Bronchial epithelial cell (primary cell): Measurements from ENCODE around the gene RAG1. TPM values are rescaled to one million over a fixed set of nuclear protein-coding genes. Genes with fewer than 3 reads are reported as not detected.

Experiments used
- DNase-seq: peaks from one replicate; pipeline ENCODE4 v3.0.0-alpha.2; 2010; ENCODE audit warnings: low read depth
- FAIRE-seq: peaks from 2 replicates; lab custom pipeline; 2011; peaks lifted over from hg19 to GRCh38; lab: Jason Lieb, UNC
- H3K27me3 ChIP-seq: 2 replicates; pipeline ENCODE4 v1.5.1; 2011; ENCODE audit warnings: low read length; ENCODE audit not compliant: control insufficient read depth, insufficient read depth
- H3K36me3 ChIP-seq: 2 replicates; pipeline ENCODE4 v1.5.1; 2011; ENCODE audit warnings: low read length; ENCODE audit not compliant: control insufficient read depth, insufficient read depth
- H3K4me3 ChIP-seq: 2 replicates; pipeline ENCODE4 v1.5.1; 2011; ENCODE audit warnings: mild to moderate bottlenecking, low read depth, low read length, control low read depth
- total RNA-seq: library from RNA; depleted of rRNA; stranded (reverse); fragments of >200 nt; gene quantifications from 2 replicates; pipeline ENCODE4 v1.2.1, GENCODE V29; 2014
- TF ChIP-seq, protein P1 (sequence below): IDR thresholded peaks from 2 replicates; pipeline ENCODE4 v1.5.1; 2011; ENCODE audit warnings: mild to moderate bottlenecking, moderate library complexity, low read length, control low read depth, inconsistent platforms; ENCODE audit not compliant: insufficient read depth, severe bottlenecking

RAG1 gene
- total RNA-seq, 1 donor from 2014 or later: 1.3 TPM

DNA sequence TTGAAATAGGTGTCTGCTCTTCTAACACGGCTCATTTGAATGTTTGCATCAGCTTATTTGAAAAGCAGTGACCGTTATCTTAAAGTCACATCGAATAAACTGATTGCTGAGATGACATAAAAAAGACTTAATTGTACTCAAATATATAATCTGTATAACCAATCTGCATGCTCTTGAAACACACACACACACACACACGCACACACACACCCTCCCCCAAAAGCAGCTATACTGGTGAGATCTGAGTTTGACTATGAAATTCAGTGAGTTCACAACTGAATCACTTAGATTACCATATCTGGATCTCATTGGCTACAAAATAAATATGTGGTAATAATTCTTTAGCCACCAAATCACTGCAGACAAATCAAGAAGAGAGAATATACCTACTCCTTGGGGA lies 22.7 kb downstream of the RAG1 start:
- no peaks in the 10 kb centered on the region for H3K36me3 ChIP-seq
- no peaks in the 10 kb centered on the region for H3K27me3 ChIP-seq
- no peak for DNase-seq
- no peak overlapping the region for H3K4me3 ChIP-seq
- no peak for FAIRE-seq
- TF ChIP-seq, protein P1, sequence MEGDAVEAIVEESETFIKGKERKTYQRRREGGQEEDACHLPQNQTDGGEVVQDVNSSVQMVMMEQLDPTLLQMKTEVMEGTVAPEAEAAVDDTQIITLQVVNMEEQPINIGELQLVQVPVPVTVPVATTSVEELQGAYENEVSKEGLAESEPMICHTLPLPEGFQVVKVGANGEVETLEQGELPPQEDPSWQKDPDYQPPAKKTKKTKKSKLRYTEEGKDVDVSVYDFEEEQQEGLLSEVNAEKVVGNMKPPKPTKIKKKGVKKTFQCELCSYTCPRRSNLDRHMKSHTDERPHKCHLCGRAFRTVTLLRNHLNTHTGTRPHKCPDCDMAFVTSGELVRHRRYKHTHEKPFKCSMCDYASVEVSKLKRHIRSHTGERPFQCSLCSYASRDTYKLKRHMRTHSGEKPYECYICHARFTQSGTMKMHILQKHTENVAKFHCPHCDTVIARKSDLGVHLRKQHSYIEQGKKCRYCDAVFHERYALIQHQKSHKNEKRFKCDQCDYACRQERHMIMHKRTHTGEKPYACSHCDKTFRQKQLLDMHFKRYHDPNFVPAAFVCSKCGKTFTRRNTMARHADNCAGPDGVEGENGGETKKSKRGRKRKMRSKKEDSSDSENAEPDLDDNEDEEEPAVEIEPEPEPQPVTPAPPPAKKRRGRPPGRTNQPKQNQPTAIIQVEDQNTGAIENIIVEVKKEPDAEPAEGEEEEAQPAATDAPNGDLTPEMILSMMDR: no peak

DNA sequence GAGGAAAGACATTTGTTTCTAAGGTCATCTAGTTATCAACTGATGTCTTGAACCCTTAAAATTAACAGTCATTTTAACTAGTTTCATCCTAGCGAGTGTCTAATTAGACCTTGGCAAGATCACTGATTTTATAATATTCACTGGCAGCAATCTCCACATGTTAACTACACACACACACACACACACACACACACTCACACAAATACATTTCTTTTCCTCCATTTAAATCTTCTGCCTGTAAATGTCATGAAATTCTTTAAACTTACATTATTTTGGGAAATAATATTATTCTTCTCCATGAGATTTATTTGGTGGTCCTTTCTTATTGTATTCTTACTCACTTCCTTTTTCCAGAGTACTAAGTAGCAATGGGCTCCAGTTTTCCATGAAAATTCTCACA lies 23.6 kb downstream of the RAG1 start:
- Histone ChIP-seq H3K27me3 (no peaks in the 10 kb centered on the region), H3K36me3 (no peaks in the 10 kb centered on the region), H3K4me3 (no peak overlapping the region)
- FAIRE-seq (no peak), DNase-seq (no peak)
- TF ChIP-seq, protein P1: no peak

DNA sequence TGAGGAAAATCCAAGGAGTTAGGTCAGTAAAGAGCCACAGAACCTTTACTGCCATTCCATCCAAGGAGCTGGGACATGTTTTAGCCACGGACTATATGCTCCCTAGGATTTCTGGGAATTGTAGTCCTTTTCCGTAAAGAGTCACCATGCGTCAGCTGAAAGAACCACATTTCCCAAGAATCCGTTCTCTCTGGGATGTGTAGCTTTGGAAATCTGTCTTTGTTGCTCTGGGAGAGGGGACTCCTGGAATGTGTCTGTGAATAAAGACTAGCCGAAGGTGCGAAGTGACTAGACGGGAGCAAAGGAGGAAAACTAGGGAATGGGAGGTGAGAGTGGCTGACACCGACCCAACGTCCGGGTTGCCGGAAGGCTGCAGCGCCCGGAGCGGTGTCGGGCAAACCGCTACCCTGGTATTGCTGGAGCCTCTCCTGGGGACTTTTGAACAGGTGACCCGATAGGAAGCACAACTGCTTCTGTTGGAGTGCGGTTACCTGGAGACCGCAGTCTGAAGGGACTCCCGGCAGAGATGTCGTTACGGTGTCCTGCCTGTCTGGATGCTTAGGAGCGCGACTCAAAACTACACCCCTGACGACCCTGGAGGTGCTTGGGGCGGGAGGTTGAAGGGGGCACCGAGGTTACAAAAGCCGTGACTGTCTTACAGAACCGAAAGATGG lies 26.6 kb downstream of the RAG1 start, which contains the start of gene IFTAP:
IFTAP (plus strand) TSS at position 187 of the 674 bp plus-strand sequence. CDS start 15,602 bp downstream, outside the sequence.
- DNase-seq: peak; percentile 93

DNA sequence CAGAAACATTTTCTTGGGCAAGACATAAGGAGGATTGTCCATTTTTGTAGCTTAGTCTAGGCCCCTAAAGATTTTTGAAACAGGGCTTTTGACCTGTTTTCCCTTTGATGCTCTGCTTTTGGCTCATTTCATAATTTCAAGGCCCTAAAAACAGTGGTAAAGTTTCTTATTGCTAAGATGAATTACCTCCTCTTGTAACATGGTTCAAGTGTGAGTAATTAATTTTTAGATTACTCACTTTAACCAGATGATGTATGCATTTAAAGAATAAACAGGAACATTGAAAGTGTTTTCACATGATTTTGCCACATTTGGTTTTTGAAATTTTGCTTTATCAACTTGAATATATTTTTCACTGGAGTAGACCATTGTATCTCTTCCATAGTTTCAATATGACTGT lies 29.1 kb downstream of the RAG1 start:
- TF ChIP-seq, protein P1: no peak
- H3K27me3 ChIP-seq: no peaks in the 10 kb centered on the region
- DNase-seq (no peak), FAIRE-seq (no peak)
- no peak overlapping the region for H3K4me3 ChIP-seq
- H3K36me3 ChIP-seq: no peaks in the 10 kb centered on the region

More for the DNA sequence above, 26.6 kb downstream of the RAG1 start, which contains the start of gene IFTAP:
- TF ChIP-seq, protein P1: no peak
- Histone ChIP-seq H3K27me3 (no peaks in the 10 kb centered on the region), H3K36me3 (no peaks in the 10 kb centered on the region), H3K4me3 (peak within 1 kb of the TSS; percentile 48)
- FAIRE-seq: peak; percentile 36

DNA sequence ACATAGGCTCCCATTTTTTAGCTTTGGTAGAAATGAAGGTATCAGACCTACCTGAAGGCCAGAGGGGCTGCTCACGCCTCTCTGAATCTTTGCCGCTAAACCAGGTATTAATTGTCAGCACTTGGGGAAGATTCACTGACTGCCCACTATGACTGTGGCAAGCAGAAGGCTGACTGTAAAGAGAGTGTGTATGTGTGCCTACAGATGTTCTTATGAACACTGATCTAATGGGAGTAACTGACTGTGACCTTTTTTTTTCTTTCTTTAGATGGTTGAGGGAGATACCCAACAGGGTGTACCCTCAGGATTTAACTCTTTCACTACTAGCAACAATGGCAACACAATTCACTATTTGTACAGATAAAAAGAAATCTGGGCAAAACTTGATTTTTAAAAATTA lies 30.2 kb downstream of the RAG1 start, which contains the start of gene RAG2:
RAG2 (minus strand) TSS at position 186 of the 400 bp plus-strand sequence. CDS start 4,068 bp downstream, outside the sequence.
- no peaks in the 10 kb centered on the region for H3K36me3 ChIP-seq
- H3K4me3 ChIP-seq: no peak within 1 kb of the TSS
- TF ChIP-seq, protein P1: no peak
- no peaks in the 10 kb centered on the region for H3K27me3 ChIP-seq
- DNase-seq (no peak), FAIRE-seq (no peak)
